Measurements from ENCODE around the gene ETFDH.
A peak's percentile ranks its signal among the peaks of the same experiment; 100 is the strongest.

The ETFDH gene

DNA sequence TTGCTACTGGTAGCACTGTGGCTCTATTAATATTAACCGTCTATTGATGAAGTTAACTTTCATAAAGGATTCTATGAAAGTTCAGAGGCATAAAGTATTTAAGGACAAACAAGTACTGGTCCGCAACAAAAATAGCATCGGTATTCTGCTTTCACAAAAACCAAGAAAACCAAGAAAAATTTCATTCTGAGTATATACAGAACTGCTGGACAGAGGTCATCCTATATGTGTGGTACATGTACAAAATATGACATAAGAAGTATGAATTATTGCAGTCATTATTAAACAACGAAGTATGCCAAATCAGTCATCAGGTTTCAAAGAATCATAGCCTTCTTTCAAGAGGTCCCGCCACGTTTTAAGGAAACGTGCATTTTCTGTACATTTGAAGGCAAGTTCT is 2.8 kb upstream of the ETFDH start:
- TF ChIP-seq, protein P1, sequence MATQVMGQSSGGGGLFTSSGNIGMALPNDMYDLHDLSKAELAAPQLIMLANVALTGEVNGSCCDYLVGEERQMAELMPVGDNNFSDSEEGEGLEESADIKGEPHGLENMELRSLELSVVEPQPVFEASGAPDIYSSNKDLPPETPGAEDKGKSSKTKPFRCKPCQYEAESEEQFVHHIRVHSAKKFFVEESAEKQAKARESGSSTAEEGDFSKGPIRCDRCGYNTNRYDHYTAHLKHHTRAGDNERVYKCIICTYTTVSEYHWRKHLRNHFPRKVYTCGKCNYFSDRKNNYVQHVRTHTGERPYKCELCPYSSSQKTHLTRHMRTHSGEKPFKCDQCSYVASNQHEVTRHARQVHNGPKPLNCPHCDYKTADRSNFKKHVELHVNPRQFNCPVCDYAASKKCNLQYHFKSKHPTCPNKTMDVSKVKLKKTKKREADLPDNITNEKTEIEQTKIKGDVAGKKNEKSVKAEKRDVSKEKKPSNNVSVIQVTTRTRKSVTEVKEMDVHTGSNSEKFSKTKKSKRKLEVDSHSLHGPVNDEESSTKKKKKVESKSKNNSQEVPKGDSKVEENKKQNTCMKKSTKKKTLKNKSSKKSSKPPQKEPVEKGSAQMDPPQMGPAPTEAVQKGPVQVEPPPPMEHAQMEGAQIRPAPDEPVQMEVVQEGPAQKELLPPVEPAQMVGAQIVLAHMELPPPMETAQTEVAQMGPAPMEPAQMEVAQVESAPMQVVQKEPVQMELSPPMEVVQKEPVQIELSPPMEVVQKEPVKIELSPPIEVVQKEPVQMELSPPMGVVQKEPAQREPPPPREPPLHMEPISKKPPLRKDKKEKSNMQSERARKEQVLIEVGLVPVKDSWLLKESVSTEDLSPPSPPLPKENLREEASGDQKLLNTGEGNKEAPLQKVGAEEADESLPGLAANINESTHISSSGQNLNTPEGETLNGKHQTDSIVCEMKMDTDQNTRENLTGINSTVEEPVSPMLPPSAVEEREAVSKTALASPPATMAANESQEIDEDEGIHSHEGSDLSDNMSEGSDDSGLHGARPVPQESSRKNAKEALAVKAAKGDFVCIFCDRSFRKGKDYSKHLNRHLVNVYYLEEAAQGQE (IDR thresholded peaks at IDR 0.05; ENCODE audit: insufficient read depth in 1 of 2, low read depth in 2 of 2, low read length in 2 of 2) = no peak
- TF ChIP-seq TAF1 (IDR thresholded peaks at IDR 0.05; ENCODE audit: borderline replicate concordance, insufficient read depth, low read length) (no peak), FOXP2 (optimal IDR thresholded peaks at IDR 0.05; ENCODE audit: borderline replicate concordance, extremely low read depth, extremely low read length, insufficient read depth) (no peak), POLR2AphosphoS5 (IDR thresholded peaks at IDR 0.05; ENCODE audit: low read depth, low read length) (no peak), SIN3A (IDR thresholded peaks at IDR 0.05; ENCODE audit: borderline replicate concordance, insufficient read depth, low read length) (no peak)

GRCh38 chr4:158670975-158671664 is 976 bp upstream of the ETFDH start:
- peak; percentile 15; the same call in 1 of the 2 replicates for TF ChIP-seq TAF1 (IDR thresholded peaks at IDR 0.05; ENCODE audit: borderline replicate concordance, insufficient read depth, low read length)
- TF ChIP-seq, protein P1 (IDR thresholded peaks at IDR 0.05; ENCODE audit: insufficient read depth in 1 of 2, low read depth in 2 of 2, low read length in 2 of 2) = no peak
- no peak for TF ChIP-seq FOXP2 (optimal IDR thresholded peaks at IDR 0.05; ENCODE audit: borderline replicate concordance, extremely low read depth, extremely low read length, insufficient read depth)
- TF ChIP-seq SIN3A (IDR thresholded peaks at IDR 0.05; ENCODE audit: borderline replicate concordance, insufficient read depth, low read length) = peak; percentile 43; the same call in 1 of the 2 replicates

DNA sequence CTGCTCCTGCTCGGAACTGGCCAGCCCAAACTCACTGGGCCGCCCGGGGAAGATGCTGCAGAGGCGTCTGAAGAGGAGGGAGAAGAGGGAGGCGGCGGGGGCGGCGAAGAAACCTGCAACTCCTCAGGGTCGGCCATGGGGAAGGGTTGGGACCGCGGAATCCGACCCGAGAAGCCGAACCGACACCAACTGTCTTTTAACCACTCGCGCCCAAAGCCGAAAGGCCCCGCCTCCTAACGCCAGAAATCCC is 506 bp upstream of the ETFDH start, which contains the start of gene C4orf46:
C4orf46 (minus strand) TSS at position 223 of the 250 bp plus-strand sequence; CDS start at position 137, 86 bp downstream.
- TF ChIP-seq POLR2AphosphoS5 (IDR thresholded peaks at IDR 0.05; ENCODE audit: low read depth, low read length) (no peak), TAF1 (IDR thresholded peaks at IDR 0.05; ENCODE audit: borderline replicate concordance, insufficient read depth, low read length) (no peak), FOXP2 (optimal IDR thresholded peaks at IDR 0.05; ENCODE audit: borderline replicate concordance, extremely low read depth, extremely low read length, insufficient read depth) (no peak), SIN3A (IDR thresholded peaks at IDR 0.05; ENCODE audit: borderline replicate concordance, insufficient read depth, low read length) (no peak)
- TF ChIP-seq, protein P1 (IDR thresholded peaks at IDR 0.05; ENCODE audit: insufficient read depth in 1 of 2, low read depth in 2 of 2, low read length in 2 of 2) = no peak

DNA sequence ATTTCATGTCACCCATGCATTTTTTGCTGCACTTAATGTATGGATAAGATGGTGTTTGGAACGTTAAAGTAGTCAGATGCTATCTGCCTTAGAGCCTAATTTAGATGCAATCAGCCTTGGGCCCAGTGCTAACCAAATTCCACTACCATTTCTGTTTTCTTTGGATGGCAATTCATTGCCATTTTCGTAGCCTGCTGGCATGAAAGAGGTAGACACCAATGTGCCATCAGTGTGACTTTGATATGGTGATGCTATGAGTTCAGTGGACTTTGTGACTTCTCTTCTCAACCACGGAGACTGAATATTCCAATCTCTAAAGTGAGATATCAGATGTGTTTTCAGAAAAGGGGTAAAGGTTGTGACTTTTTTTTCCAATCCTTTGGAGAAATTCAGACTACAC is 1.5 kb downstream of the ETFDH start:
- TF ChIP-seq FOXP2 (optimal IDR thresholded peaks at IDR 0.05; ENCODE audit: borderline replicate concordance, extremely low read depth, extremely low read length, insufficient read depth) (no peak), SIN3A (IDR thresholded peaks at IDR 0.05; ENCODE audit: borderline replicate concordance, insufficient read depth, low read length) (no peak), POLR2AphosphoS5 (IDR thresholded peaks at IDR 0.05; ENCODE audit: low read depth, low read length) (no peak), TAF1 (IDR thresholded peaks at IDR 0.05; ENCODE audit: borderline replicate concordance, insufficient read depth, low read length) (no peak)
- TF ChIP-seq, protein P1 (IDR thresholded peaks at IDR 0.05; ENCODE audit: insufficient read depth in 1 of 2, low read depth in 2 of 2, low read length in 2 of 2) = no peak

Measured in PFSK-1 (cell line).